ENCODE results near the gene NKAIN2. TPM values are rescaled to one million over a fixed set of nuclear protein-coding genes. Genes with fewer than 3 reads are reported as not detected.

NKAIN2 gene
- total and polyA plus RNA-seq, 9 of the 15 experiments (the other 6 are each of a cell fraction or from before 2014, with no cell fraction given), result not detected

GRCh38 chr6:124254941-124255685, 451.4 kb downstream of the NKAIN2 start (continued):
- TF ChIP-seq ZNF212 (CRISPR knock-in tag; IDR thresholded peaks at IDR 0.05) (no peak), TOE1 (IDR thresholded peaks at IDR 0.05; ENCODE audit: borderline replicate concordance) (no peak), TOE1 (CRISPR knock-in tag; IDR thresholded peaks at IDR 0.05; ENCODE audit: borderline replicate concordance, low read depth) (no peak), GTF3C2 (IDR thresholded peaks at IDR 0.05; ENCODE audit: borderline replicate concordance, extremely low read depth, insufficient read length) (no peak)

- H3K27ac ChIP-seq (ENCODE audit: extremely low read depth, low read depth, low read length), result no peak overlapping the region
- DNase-seq (ENCODE audit: extremely low read depth in 1 of 4, low spot score in 3 of 4), result no peak
Observed at GRCh38 chr6:124260337-124260736, 456.7 kb downstream of the NKAIN2 start.

More at GRCh38 chr6:124260337-124260736, 456.7 kb downstream of the NKAIN2 start:
- Histone ChIP-seq H3K9me1 (ENCODE audit: control insufficient read depth, insufficient read depth, low read length) (no peaks in the 10 kb centered on the region), H3K27me3 (ENCODE audit: control insufficient read depth in 2 of 2, insufficient read depth in 2 of 2, low read length in 2 of 2) (no peaks in the 10 kb centered on the region), H3K9me3 (replicated peaks; ENCODE audit: control insufficient read depth, insufficient read depth, low read depth, low read length) (no peaks in the 10 kb centered on the region), H2AFZ (ENCODE audit: low read depth, low read length) (no peak overlapping the region), H3K79me2 (ENCODE audit: control insufficient read depth, insufficient read depth, low read length) (no peaks in the 10 kb centered on the region), H4K20me1 (replicated peaks; ENCODE audit: control insufficient read depth, insufficient read depth, low read length) (no peaks in the 10 kb centered on the region), H3K36me3 (ENCODE audit: control insufficient read depth, insufficient read depth, low read length) (no peaks in the 10 kb centered on the region), H3K9ac (ENCODE audit: insufficient read depth in 1 of 2, low read depth in 2 of 2, low read length in 2 of 2) (no peak overlapping the region), H3K4me1 (replicated peaks in 1 of 2; ENCODE audit: control insufficient read depth in 2 of 2, insufficient read depth in 2 of 2, low read length in 2 of 2) (no peaks in the 10 kb centered on the region), H3K4me3 (no peak overlapping the region), H3K4me2 (ENCODE audit: insufficient read depth, low read length) (no peak overlapping the region)
- no TSS peak for BruUV-seq (replicated peaks)
- intact Hi-C loops (cut with micrococcal nuclease) (no loop called here), in situ Hi-C loops (cut with MboI) (no loop called here)
- TF ChIP-seq ZNF274 (IDR thresholded peaks at IDR 0.05; ENCODE audit: borderline replicate concordance, low read depth, low read length) (no peak), HDAC2 (IDR thresholded peaks at IDR 0.05) (no peak), MED1 (CRISPR knock-in tag; IDR thresholded peaks at IDR 0.05; ENCODE audit: borderline replicate concordance) (no peak), ZNF311 (CRISPR knock-in tag; IDR thresholded peaks at IDR 0.05) (no peak), POLR2AphosphoS2 (IDR thresholded peaks at IDR 0.05; ENCODE audit: low read length) (no peak), E2F6 (IDR thresholded peaks at IDR 0.05; ENCODE audit: borderline replicate concordance in 1 of 2, extremely low read depth in 1 of 2, insufficient read depth in 1 of 2, insufficient read length in 1 of 2, low read depth in 1 of 2, low read length in 1 of 2, poor library complexity in 1 of 2, severe bottlenecking in 1 of 2) (no peak), SRSF9 (IDR thresholded peaks at IDR 0.05; ENCODE audit: borderline replicate concordance, low read depth, low read length) (no peak), TFAP4 (CRISPR knock-in tag; IDR thresholded peaks at IDR 0.05; ENCODE audit: borderline replicate concordance) (no peak), TAF15 (IDR thresholded peaks at IDR 0.05; ENCODE audit: low read depth, low read length) (no peak), SIN3B (IDR thresholded peaks at IDR 0.05; ENCODE audit: low read depth) (no peak)
- ATAC-seq (no peak), FAIRE-seq (no peak)
- 0% methylated on average over 1 of the region's 1 CpG for WGBS (ENCODE audit: insufficient coverage, low coverage, missing lambda C conversion rate)
- ChIA-PET POLR2A (no interaction called here), CTCF (ENCODE audit: low intra/inter-chr PET ratio) (no interaction called here)
